ENCODE results near the gene PCDHB1.

Gene PCDHB1, protein sequence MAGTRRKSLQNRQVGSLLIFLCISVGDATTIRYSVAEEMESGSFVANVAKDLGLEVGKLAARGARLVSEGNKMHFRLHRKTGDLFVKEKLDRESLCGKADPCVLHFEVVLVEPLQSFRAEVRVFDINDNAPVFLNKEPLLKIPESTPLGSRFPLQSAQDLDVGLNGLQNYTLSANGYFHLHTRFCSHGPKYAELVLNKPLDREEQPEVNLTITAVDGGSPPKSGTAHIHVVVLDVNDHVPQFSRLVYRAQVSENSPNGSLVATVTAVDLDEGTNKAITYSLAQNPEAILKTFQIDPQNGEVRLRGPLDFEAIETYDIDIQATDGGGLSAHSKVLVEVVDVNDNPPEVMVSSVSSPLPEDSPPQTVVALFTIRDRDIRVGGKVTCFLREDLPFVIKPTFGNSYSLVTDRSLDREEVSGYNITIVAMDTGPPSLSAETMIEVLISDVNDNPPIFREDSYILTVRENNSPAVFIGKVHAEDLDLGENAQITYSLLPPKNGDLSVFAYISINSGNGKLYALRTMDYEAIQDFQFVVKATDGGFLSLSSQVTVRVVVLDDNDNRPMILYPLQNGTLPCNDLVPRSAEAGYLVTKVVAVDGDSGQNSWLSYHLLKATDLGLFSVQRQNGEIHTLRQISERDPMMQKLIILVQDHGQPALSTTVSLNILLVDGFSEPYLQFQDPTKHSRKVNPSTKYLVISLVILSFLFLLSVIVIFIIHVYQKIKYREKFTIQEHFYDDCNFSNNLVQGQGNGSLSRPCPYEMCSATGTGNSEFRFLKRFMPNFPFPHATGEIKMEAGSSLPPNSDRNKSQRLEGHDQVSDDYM

GRCh38 chr5:141050622-141051520 is at the start of gene PCDHB1:
Gene PCDHB1 (plus strand): TSS chr5:141051374. CDS start chr5:141051471, 97 bp downstream.
- DNase-seq (ENCODE audit: low read depth): no peak

GRCh38 chr5:141001446-141001843 is 49.7 kb upstream of the PCDHB1 start:
- no peak for DNase-seq (ENCODE audit: low read depth)

- DNase-seq (ENCODE audit: low read depth): no peak
Observed at GRCh38 chr5:141001844-141002604, 49.1 kb upstream of the PCDHB1 start.

DNA sequence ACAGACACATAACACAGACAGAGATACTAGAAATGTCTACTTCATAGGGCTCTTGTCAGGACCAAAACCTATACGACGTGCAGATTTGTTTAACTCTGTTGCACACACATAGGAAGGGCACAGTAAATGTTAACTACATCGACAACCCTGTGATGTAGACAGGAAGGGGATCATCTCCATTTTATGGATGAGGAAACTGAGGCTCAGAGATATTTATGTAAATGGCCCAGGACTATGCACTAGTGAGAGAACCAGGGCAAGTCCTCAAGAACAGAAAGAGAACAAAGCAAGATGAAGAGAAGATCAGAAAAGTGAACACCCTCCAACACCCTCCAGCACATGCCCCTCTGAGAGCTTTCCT is 48.6 kb upstream of the PCDHB1 start:
- no peak for DNase-seq (ENCODE audit: low read depth)

GRCh38 chr5:141003031-141003430 is 48.1 kb upstream of the PCDHB1 start:
- no peak for DNase-seq (ENCODE audit: low read depth)

DNA sequence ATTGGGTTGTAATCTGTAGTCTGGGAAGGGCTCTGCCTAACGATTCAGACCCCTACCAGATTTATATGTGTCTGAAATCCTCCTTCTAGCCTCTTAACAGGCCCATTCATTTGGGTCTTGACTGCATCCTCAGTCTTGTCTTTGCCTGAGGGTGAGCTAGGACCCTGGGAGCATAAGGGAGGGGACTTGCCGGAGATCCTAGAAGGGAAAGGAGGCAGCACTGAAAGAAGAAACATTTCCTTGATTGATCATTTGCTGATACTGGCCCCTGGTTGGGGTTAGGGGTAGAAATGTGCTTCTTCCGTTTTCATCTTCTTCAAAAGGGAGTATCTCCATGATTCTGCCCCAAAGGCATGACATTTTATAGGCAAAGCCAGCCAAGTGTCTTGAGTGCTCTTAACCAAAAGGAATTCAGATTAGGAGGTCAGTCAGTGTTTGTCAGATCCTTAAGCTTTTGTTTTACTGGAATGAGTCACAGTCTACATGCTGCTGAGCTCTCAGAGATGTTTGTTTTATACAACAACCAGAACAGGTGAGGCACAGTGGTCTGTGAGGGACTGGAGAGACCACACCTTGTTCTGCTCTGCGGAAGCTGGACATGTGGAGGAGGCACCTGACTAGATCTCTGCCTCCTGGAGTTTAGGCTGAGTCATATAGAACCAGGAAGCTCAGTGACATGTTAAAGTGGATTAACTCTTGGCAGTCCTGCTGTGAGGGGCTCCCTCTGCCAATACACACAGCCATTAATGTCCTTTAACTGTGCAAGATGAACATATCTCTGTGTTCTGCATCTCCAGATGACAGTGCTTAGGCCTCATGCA is 47.2 kb upstream of the PCDHB1 start:
- no peak for DNase-seq (ENCODE audit: low read depth)

- no peak for DNase-seq (ENCODE audit: low read depth)
Observed at GRCh38 chr5:141007791-141008190, 43.4 kb upstream of the PCDHB1 start.

DNA sequence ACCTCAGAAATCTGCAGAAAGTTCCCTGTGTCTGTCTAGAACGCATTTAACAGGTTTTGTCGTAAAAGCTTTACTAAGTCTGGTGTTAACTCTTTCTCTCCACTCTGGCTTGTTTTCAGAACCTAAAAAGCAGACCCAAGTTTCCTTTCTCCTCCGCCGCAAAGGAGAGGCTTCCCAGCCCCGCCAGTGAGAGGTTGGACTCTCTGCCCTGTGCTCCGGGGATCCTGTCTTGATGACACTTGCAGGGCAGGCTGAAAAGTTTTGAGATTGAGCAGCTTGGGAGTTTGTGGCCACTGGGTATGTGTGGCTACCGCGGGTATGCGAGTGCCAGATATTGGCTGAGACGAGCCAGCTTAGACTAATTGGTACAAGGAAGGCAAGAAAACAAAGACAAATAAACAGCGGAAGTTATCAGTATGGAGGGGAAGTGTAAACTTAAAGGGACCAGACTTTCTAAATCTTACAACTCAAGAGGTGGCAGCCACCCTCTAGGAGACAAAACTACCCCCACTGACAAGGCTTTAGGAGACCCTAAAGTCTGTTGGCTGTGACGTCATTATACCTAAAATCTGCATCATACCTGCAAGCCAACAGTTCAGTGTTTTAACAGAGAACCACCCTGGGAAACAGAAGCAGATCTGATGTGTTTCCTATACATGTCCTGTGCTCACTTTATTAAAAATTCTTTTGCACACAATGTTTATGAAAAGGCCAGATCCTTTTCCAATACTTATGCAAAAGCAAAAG is 41.0 kb upstream of the PCDHB1 start:
- no peak for DNase-seq (ENCODE audit: low read depth)

- DNase-seq (ENCODE audit: low read depth): no peak
Observed at GRCh38 chr5:141017943-141018342, 33.2 kb upstream of the PCDHB1 start.

GRCh38 chr5:141022384-141022783 is 28.8 kb upstream of the PCDHB1 start:
- no peak for DNase-seq (ENCODE audit: low read depth)

DNA sequence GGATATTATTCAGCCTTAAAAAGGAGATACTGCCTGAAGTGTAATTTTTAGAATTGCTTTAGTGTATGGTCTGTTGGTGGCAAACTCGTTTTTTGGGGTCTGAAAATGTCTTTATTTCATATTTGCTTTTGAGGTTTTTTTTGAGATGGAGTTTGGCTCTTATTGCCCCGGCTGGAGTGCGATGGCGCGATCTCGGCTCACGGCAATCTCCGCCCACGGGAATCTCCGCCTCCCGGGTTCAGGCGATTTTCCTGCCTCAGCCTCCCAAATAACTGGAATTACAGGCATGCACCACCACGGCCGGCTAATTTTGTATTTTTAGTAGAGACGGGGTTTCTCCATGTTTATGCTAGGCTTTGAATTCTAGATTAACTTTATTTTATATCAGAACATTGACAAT is 20.2 kb upstream of the PCDHB1 start:
- no peak for DNase-seq (ENCODE audit: low read depth)

GRCh38 chr5:141032626-141033025 is 18.5 kb upstream of the PCDHB1 start:
- no peak for DNase-seq (ENCODE audit: low read depth)

GRCh38 chr5:141039061-141039460 is 12.1 kb upstream of the PCDHB1 start:
- DNase-seq (ENCODE audit: low read depth): no peak

DNA sequence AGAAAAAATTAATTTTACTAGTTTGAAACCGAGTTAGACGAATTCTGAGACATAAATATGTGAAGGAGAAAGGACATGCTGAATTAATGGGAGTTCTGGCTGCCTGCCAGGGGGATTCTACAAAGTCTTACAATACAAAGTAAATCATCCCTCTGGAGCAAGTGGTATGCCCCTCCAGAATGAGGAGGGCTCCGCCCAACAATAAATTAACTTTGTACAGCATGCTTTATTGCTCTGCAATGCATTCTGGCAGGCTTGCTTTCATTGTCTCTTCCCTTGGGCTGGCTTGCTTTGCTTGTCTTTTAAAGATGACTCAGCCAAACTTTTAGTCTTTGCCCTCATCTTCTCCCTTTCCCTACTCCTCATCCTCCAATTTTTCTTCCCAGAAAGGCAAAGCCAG is 11.7 kb upstream of the PCDHB1 start:
- no peak for DNase-seq (ENCODE audit: low read depth)

GRCh38 chr5:141040093-141040770 is 10.9 kb upstream of the PCDHB1 start:
- DNase-seq (ENCODE audit: low read depth): no peak

GRCh38 chr5:141040771-141041426 is 10.3 kb upstream of the PCDHB1 start:
- DNase-seq (ENCODE audit: low read depth): peak; percentile 49

- no peak for DNase-seq (ENCODE audit: low read depth)
Observed at GRCh38 chr5:141041427-141041785, 9.8 kb upstream of the PCDHB1 start.

GRCh38 chr5:141042555-141042954 is 8.6 kb upstream of the PCDHB1 start:
- no peak for DNase-seq (ENCODE audit: low read depth)

DNA sequence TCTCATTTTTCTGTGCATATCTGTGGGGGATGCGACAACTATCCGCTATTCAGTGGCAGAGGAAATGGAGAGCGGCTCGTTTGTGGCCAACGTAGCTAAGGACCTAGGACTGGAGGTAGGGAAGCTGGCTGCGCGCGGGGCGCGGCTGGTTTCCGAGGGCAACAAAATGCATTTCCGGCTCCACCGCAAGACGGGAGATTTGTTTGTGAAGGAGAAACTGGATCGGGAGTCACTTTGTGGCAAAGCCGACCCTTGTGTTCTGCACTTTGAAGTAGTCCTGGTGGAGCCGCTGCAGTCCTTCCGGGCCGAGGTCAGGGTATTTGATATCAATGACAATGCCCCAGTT is 320 bp downstream of the PCDHB1 start:
- no peak for DNase-seq (ENCODE audit: low read depth)
